ENCODE measurements around the gene NKIRAS1.

DNA sequence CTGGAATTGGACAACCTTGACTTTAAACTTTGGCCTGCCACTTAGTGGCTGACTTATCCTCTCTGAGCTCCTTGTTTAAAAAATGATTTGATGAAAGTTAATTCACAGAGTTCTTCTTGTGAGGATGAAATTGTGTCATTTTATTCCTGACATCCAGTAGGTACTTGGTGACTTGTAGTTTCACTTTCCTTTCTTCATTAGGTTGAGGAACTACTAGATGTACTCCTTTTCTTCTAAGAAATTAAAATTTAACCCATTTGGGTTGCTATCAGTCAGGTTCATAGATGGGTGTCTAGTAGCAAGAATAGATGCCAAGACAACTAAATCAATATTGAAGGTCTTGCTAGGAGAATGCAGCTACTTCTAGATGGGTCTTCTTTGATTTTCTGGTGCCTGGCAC lies 33.5 kb upstream of the NKIRAS1 start:
- TF ChIP-seq YY1 (IDR thresholded peaks at IDR 0.05; ENCODE audit: extremely low read depth, insufficient replicate concordance, low read depth, low read length) = no peak
- TF ChIP-seq CEBPB (IDR thresholded peaks at IDR 0.05; ENCODE audit: low read depth) = no peak

Measured in HCT116 (cell line).